H1 (cell line): ENCODE results near the gene NOB1. TPM values are rescaled to one million over a fixed set of nuclear protein-coding genes. Genes with fewer than 3 reads are reported as not detected.

ENCODE experiments used
- CTCF ChIA-PET: fragments of 300-600 bp; sonication (Branson Sonifier 250); formaldehyde crosslinking; loops from one replicate; lab custom pipeline; 2021; ENCODE audit not compliant: partially characterized antibody; lab: Charles Lee
- POLR2A ChIA-PET: fragments of 300-600 bp; sonication (Branson Sonifier 250); formaldehyde crosslinking; loops from one replicate; lab custom pipeline; 2021; ENCODE audit warnings: inconsistent platforms; ENCODE audit not compliant: partially characterized antibody; lab: Charles Lee
- DNase-seq, 2 experiments: peaks; one replicate each; pipeline versions ENCODE4 v3.0.0 to v3.0.0-alpha.2; 2010 to 2022; ENCODE audit warnings: low spot score in 2 of 2, low read depth in 1 of 2, mixed read lengths in 1 of 2
- FAIRE-seq: peaks from 2 replicates; lab custom pipeline; 2011; peaks lifted over from hg19 to GRCh38; lab: Jason Lieb, UNC
- H2AFZ ChIP-seq: 2 replicates; pipeline ENCODE4 v1.8.1; 2012; ENCODE audit warnings: low read length, inconsistent platforms
- H2AK5ac ChIP-seq: 2 replicates; pipeline ENCODE4 v1.6.1; 2013; ENCODE audit warnings: low read depth, low read length
- H2BK120ac ChIP-seq: replicated peaks from 2 replicates; pipeline ENCODE3; 2013; ENCODE audit warnings: low read depth, low read length, inconsistent platforms
- H2BK12ac ChIP-seq: 2 replicates; pipeline ENCODE4 v1.6.1; 2013; ENCODE audit warnings: low read depth, low read length
- H2BK15ac ChIP-seq: 2 replicates; pipeline ENCODE4 v1.6.1; 2013; ENCODE audit warnings: low read length
- H2BK20ac ChIP-seq: 2 replicates; pipeline ENCODE4 v1.6.1; 2013; ENCODE audit warnings: low read length
- H2BK5ac ChIP-seq: 2 replicates; pipeline ENCODE4 v1.6.1; 2013; ENCODE audit warnings: low read depth, low read length
- H3K14ac ChIP-seq: 2 replicates; pipeline ENCODE4 v1.6.1; 2013; ENCODE audit warnings: inconsistent platforms; ENCODE audit not compliant: insufficient read length
- H3K18ac ChIP-seq: 2 replicates; pipeline ENCODE4 v1.6.1; 2013; ENCODE audit warnings: low read length; ENCODE audit errors: extremely low read depth
- H3K23ac ChIP-seq: 2 replicates; pipeline ENCODE4 v1.6.1; 2013; ENCODE audit warnings: inconsistent platforms; ENCODE audit not compliant: insufficient read length
- H3K23me2 ChIP-seq: 2 replicates; pipeline ENCODE4 v1.6.1; 2013; ENCODE audit warnings: low read depth, low read length
- H3K27ac ChIP-seq: 2 replicates; pipeline ENCODE4 v1.6.1; 2011; ENCODE audit warnings: low read depth, low read length, inconsistent platforms
- H3K27me3 ChIP-seq, 4 experiments: replicated peaks in 1 of 4; 1 replicate in 1 of 4; 2 replicates in 3 of 4; pipeline versions ENCODE4 v1.6.1 to v1.8.1; 2011 to 2013; ENCODE audit warnings: low read length in 3 of 4, mild to moderate bottlenecking in 3 of 4, inconsistent platforms in 2 of 4, mixed read lengths in 2 of 4, moderate library complexity in 1 of 4; ENCODE audit not compliant: control insufficient read depth in 3 of 4, insufficient read depth in 3 of 4; ENCODE audit errors: extremely low read depth in 1 of 4
- H3K36me3 ChIP-seq, 4 experiments: 2 replicates each; pipeline versions ENCODE4 v1.6.1 to v1.8.1; 2011 to 2013; ENCODE audit warnings: mild to moderate bottlenecking in 4 of 4, low read length in 3 of 4, moderate library complexity in 2 of 4, control low read depth in 1 of 4, inconsistent platforms in 1 of 4; ENCODE audit not compliant: insufficient read depth in 4 of 4, control insufficient read depth in 2 of 4
- H3K4ac ChIP-seq: replicated peaks from 2 replicates; pipeline ENCODE3; 2013; ENCODE audit warnings: low read length, low read depth, mixed read lengths, inconsistent platforms; ENCODE audit not compliant: insufficient read length
- H3K4me1 ChIP-seq, 4 experiments: replicated peaks in 1 of 4; 1 replicate in 1 of 4; 2 replicates in 3 of 4; pipeline versions ENCODE4 v1.6.1 to v1.8.1; 2011 to 2013; ENCODE audit warnings: low read length in 3 of 4, inconsistent platforms in 2 of 4, mixed read lengths in 1 of 4; ENCODE audit not compliant: insufficient read depth in 4 of 4, control insufficient read depth in 3 of 4
- H3K4me2 ChIP-seq, 2 experiments: 2 replicates each; pipeline versions ENCODE4 v1.6.1 to v1.8.1; 2011 to 2013; ENCODE audit warnings: low read depth in 2 of 2, low read length in 2 of 2, control low read depth in 1 of 2, inconsistent platforms in 1 of 2, mild to moderate bottlenecking in 1 of 2; ENCODE audit not compliant: insufficient read depth in 1 of 2
- H3K4me3 ChIP-seq, 4 experiments: fragments of 200-600, 300-600 bp in 1 of 4; sonication (generic), shearing (Covaris generic), sonication (Bioruptor Twin) in 1 of 4; 2 replicates each; pipeline versions ENCODE4 v1.5.1 to v1.8.1; 2011 to 2016; ENCODE audit warnings: low read length in 4 of 4, low read depth in 3 of 4, control low read depth in 2 of 4, inconsistent platforms in 2 of 4, mild to moderate bottlenecking in 2 of 4, mixed read lengths in 1 of 4, moderate library complexity in 1 of 4; ENCODE audit not compliant: insufficient read depth in 2 of 4; ENCODE audit errors: extremely low read depth in 1 of 4
- H3K56ac ChIP-seq: replicated peaks from 2 replicates; pipeline ENCODE3; 2013; ENCODE audit warnings: low read depth, mild to moderate bottlenecking, mixed read lengths, low read length, inconsistent platforms; ENCODE audit not compliant: insufficient read length
- H3K79me1 ChIP-seq: 2 replicates; pipeline ENCODE4 v1.6.1; 2013; ENCODE audit warnings: low read depth, low read length, control low read depth
- H3K79me2 ChIP-seq, 2 experiments: 2 replicates each; pipeline versions ENCODE4 v1.6.1 to v1.8.1; 2012 to 2013; ENCODE audit warnings: low read length in 2 of 2, mild to moderate bottlenecking in 2 of 2, inconsistent platforms in 1 of 2; ENCODE audit not compliant: insufficient read depth in 2 of 2, control insufficient read depth in 1 of 2
- H3K9ac ChIP-seq, 4 experiments: replicated peaks in 1 of 4; 1 replicate in 1 of 4; 2 replicates in 3 of 4; pipeline versions ENCODE4 v1.6.1 to v1.8.1; 2011 to 2013; ENCODE audit warnings: low read depth in 3 of 4, low read length in 3 of 4, control low read depth in 2 of 4, mild to moderate bottlenecking in 2 of 4, moderate library complexity in 2 of 4, inconsistent platforms in 1 of 4; ENCODE audit errors: extremely low read depth in 1 of 4
- H3K9me3 ChIP-seq, 2 experiments: 2 replicates each; pipeline versions ENCODE4 v1.6.1 to v1.8.1; 2012 to 2013; ENCODE audit warnings: mild to moderate bottlenecking in 2 of 2, moderate library complexity in 2 of 2, control low read depth in 1 of 2, inconsistent platforms in 1 of 2, low read depth in 1 of 2, low read length in 1 of 2, mixed read lengths in 1 of 2; ENCODE audit not compliant: insufficient read depth in 2 of 2
- H4K20me1 ChIP-seq, 2 experiments: replicated peaks in 1 of 2; 2 replicates each; pipeline versions ENCODE3 to v1.8.1; 2011 to 2013; ENCODE audit warnings: inconsistent platforms in 2 of 2, low read length in 2 of 2, mild to moderate bottlenecking in 1 of 2; ENCODE audit not compliant: insufficient read depth in 2 of 2, control insufficient read depth in 1 of 2
- H4K5ac ChIP-seq: 2 replicates; pipeline ENCODE4 v1.6.1; 2013; ENCODE audit warnings: low read length, low read depth, mixed read lengths, inconsistent platforms; ENCODE audit not compliant: insufficient read length
- H4K8ac ChIP-seq: 2 replicates; pipeline ENCODE4 v1.8.0; 2013; ENCODE audit warnings: mild to moderate bottlenecking, moderate library complexity, low read length, inconsistent platforms; ENCODE audit not compliant: insufficient read depth; ENCODE audit errors: extremely low read depth
- H4K91ac ChIP-seq: replicated peaks from 2 replicates; pipeline ENCODE3; 2013; ENCODE audit warnings: low read length, mixed read lengths, inconsistent platforms; ENCODE audit not compliant: insufficient read length
- EGR1 ChIP-seq: IDR thresholded peaks from 2 replicates; pipeline ENCODE4 v1.6.1; 2011; ENCODE audit warnings: low read depth, low read length, borderline replicate concordance
- TCF12 ChIP-seq: IDR thresholded peaks from 2 replicates; pipeline ENCODE4 v1.6.1; 2011; ENCODE audit warnings: low read depth, mild to moderate bottlenecking, low read length
- polyA plus RNA-seq, 7 experiments: library from polyadenylated mRNA; depleted of rRNA in 3 of 7; stranded (reverse) in 5 of 7; unstranded in 2 of 7; fragments of >200 nt in 5 of 7; fragments of 200-250 nt in 2 of 7; gene quantifications; 1 replicate in 5 of 7; 2 replicates in 1 of 7; 4 replicates in 1 of 7; pipeline versions ENCODE4 v1.2.1 to v1.2.3, GENCODE V29; 2011 to 2013; ENCODE audit warnings: missing spikeins in 2 of 7, mixed read lengths in 2 of 7
- total RNA-seq: library from RNA; stranded (reverse); fragmentation: NEBNext Ultra II Directional; extraction: Animal tissue kit (Norgen Biotek cat#: 25700); gene quantifications from 2 replicates; pipeline ENCODE4 v1.2.1, GENCODE V29; 2021

Gene NOB1
- total and polyA plus RNA-seq, 2 of the 8 experiments (the other 6 are each of a cell fraction or from before 2014, with no cell fraction given) = 88.2 to 108 TPM

DNA sequence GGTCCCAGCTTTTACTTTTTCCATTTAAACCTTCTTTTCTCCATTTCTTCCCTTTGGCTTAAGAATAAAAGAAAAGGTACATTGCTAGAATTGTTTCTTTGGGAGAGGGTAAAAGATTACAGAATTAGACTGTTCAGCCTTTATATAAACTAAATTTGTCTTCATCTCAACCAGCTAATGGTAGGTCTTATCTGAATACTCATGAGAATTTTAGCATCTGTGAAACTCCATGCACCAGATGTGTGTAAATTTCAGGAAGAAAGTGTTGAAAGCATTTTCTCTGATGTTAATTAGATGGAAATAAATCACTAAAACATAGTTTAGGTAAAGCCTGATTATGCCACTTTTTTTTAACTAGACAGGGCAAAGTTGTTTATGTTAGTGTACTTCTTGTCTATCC is 53.3 kb downstream of the NOB1 start:
- no peak for FAIRE-seq
- peaks cover 0 to 4% (median under 1%) of the 10 kb centered on the region in 4 experiments; a peak in 3 of 8 replicates for H3K36me3 ChIP-seq

More for the DNA sequence above, 53.3 kb downstream of the NOB1 start:
- H4K8ac ChIP-seq = no peak overlapping the region
- H2AK5ac ChIP-seq = no peak overlapping the region
- TF ChIP-seq TCF12 = no peak
- no peak for TF ChIP-seq EGR1
- no peak overlapping the region for H2AFZ ChIP-seq
- H3K9me3 ChIP-seq = no peaks in the 10 kb centered on the region
- H2BK120ac ChIP-seq = no peak overlapping the region
- no peak overlapping the region for H2BK15ac ChIP-seq
- no peak overlapping the region for H3K4me2 ChIP-seq
- no peaks in the 10 kb centered on the region for H4K20me1 ChIP-seq
- no peaks in the 10 kb centered on the region for H3K27me3 ChIP-seq
- no peak overlapping the region for H3K18ac ChIP-seq
- ChIA-PET CTCF (interaction anchor here (1.4 kb wide), 1 partner anchor 22 kb away, joined by 3 read pairs; no protein-coding TSS in a partner anchor), POLR2A (no interaction called here)
- H3K4ac ChIP-seq = no peak overlapping the region
- no peak overlapping the region for H2BK20ac ChIP-seq
- no peak overlapping the region for H4K91ac ChIP-seq
- H3K4me1 ChIP-seq = peaks cover 0 to 2% (median 0%) of the 10 kb centered on the region in 4 experiments; a peak in 1 of 7 replicates
- H3K9ac ChIP-seq = no peak overlapping the region
- DNase-seq = no peak
- no peak overlapping the region for H4K5ac ChIP-seq
- no peak overlapping the region for H3K56ac ChIP-seq
- no peak overlapping the region for H3K27ac ChIP-seq
- H2BK5ac ChIP-seq = no peak overlapping the region
- H3K4me3 ChIP-seq = no peak overlapping the region
- H3K79me1 ChIP-seq = no peaks in the 10 kb centered on the region; the same call in 1 of the 2 replicates
- no peak overlapping the region for H2BK12ac ChIP-seq
- H3K23ac ChIP-seq = no peak overlapping the region
- no peak overlapping the region for H3K14ac ChIP-seq
- no peaks in the 10 kb centered on the region for H3K79me2 ChIP-seq
- no peaks in the 10 kb centered on the region; the same call in 1 of the 2 replicates for H3K23me2 ChIP-seq
